A549 (cell line): ENCODE data around the gene VSTM1.

Experiments
- RFX5 ChIP-seq: fragments of 450-650 bp; IDR thresholded peaks from 2 replicates; pipeline ENCODE4 v1.7.1; 2014; ENCODE audit warnings: antibody characterized with exemption, mild to moderate bottlenecking, moderate library complexity
- SMC3 ChIP-seq: fragments of >200 bp; sonication (Bioruptor Twin); formaldehyde crosslinking; IDR thresholded peaks from 3 replicates; pipeline ENCODE4 v1.6.1; 2018; ENCODE audit warnings: inconsistent platforms

GRCh38 chr19:54102421-54103169 is 38.9 kb upstream of the VSTM1 start, which contains the start of gene NDUFA3:
- no peak for TF ChIP-seq RFX5
- TF ChIP-seq SMC3, result no peak
